Erythroblast (primary cell): ENCODE data around the gene FOCAD.

Source experiments
- GATA1 ChIP-seq: IDR thresholded peaks from 2 replicates; pipeline ENCODE4 v1.6.1; 2011; ENCODE audit warnings: low read depth, mild to moderate bottlenecking, control low read depth, low read length, moderate library complexity
- POLR2A ChIP-seq: IDR thresholded peaks from 2 replicates; pipeline ENCODE4 v1.6.1; 2011; ENCODE audit warnings: mild to moderate bottlenecking, low read length

DNA sequence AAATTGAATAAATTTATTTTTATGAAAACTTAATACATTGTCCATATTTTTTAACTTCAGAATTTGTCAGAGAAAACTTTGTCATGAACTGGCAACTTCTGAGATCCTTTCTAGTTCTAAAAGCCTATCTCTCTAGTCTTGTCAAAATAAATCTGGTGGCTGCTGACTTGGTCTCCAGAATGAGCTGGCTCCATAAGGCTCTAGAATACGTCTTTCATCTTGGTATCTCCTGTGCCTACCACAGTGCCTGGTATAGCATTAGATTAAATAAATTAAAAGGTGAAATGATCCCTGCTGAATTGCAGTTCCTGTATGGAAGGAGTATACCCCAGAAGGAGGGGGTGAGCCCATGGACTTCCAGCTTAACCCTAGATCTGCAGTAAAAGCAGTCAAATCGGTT lies 2.6 kb upstream of the FOCAD start:
- TF ChIP-seq POLR2A (no peak), GATA1 (no peak)
